ENCODE measurements around the gene ZNF292. TPM values are rescaled to one million over a fixed set of nuclear protein-coding genes. Genes with fewer than 3 reads are reported as not detected.
"Not testable (repeated sequence)": the region's sequence is repeated elsewhere in the genome, so short reads cannot be mapped to it uniquely, and the experiment has no call there.

ZNF292 gene
- total RNA-seq, 1 donor from 2014 or later = 51.7 TPM

GRCh38 chr6:87230801-87231200 lies 75.4 kb downstream of the ZNF292 start:
- H3K4me1 Mint-ChIP-seq (ENCODE audit: low read depth) = peaks cover 16% of the 10 kb centered on the region
- no peaks in the 10 kb centered on the region for H3K27me3 Mint-ChIP-seq (ENCODE audit: insufficient read depth)
- no peak overlapping the region for H3K27ac Mint-ChIP-seq
- no peak overlapping the region for H3K4me3 Mint-ChIP-seq
- no peaks in the 10 kb centered on the region for H3K9me3 Mint-ChIP-seq
- DNase-seq (ENCODE audit: low spot score) = no peak
- intact Hi-C loops (cut with micrococcal nuclease) = no loop called here
- H3K36me3 Mint-ChIP-seq (ENCODE audit: low read depth) = peaks cover 28% of the 10 kb centered on the region

GRCh38 chr6:87237804-87238203 lies 82.4 kb downstream of the ZNF292 start:
- intact Hi-C loops (cut with micrococcal nuclease) = loop anchor here (1.0 to 2.0 kb wide), 4 partner anchors 17 to 172 kb away; no protein-coding TSS in a partner anchor
- Mint-ChIP-seq H3K27me3 (ENCODE audit: insufficient read depth) (no peaks in the 10 kb centered on the region), H3K9me3 (no peaks in the 10 kb centered on the region), H3K4me1 (ENCODE audit: low read depth) (peaks cover 11% of the 10 kb centered on the region), H3K27ac (no peak overlapping the region), H3K4me3 (no peak overlapping the region), H3K36me3 (ENCODE audit: low read depth) (peaks cover 5% of the 10 kb centered on the region)
- no peak for DNase-seq (ENCODE audit: low spot score)

GRCh38 chr6:87239098-87239635 lies 83.8 kb downstream of the ZNF292 start:
- DNase-seq (ENCODE audit: low spot score); H3K4me3 Mint-ChIP-seq; H3K36me3 Mint-ChIP-seq (ENCODE audit: low read depth); intact Hi-C loops (cut with micrococcal nuclease); H3K27me3 Mint-ChIP-seq (ENCODE audit: insufficient read depth); H3K27ac Mint-ChIP-seq; H3K9me3 Mint-ChIP-seq: not testable (repeated sequence)
- H3K4me1 Mint-ChIP-seq (ENCODE audit: low read depth) = peaks cover 15% of the 10 kb centered on the region

GRCh38 chr6:87241304-87241703 lies 85.9 kb downstream of the ZNF292 start:
- intact Hi-C loops (cut with micrococcal nuclease) = no loop called here
- Mint-ChIP-seq H3K4me1 (ENCODE audit: low read depth) (peaks cover 5% of the 10 kb centered on the region), H3K9me3 (no peaks in the 10 kb centered on the region), H3K27me3 (ENCODE audit: insufficient read depth) (no peaks in the 10 kb centered on the region), H3K27ac (no peak overlapping the region), H3K36me3 (ENCODE audit: low read depth) (peaks cover 9% of the 10 kb centered on the region), H3K4me3 (no peak overlapping the region)
- no peak for DNase-seq (ENCODE audit: low spot score)

- no peaks in the 10 kb centered on the region for H3K27me3 Mint-ChIP-seq (ENCODE audit: insufficient read depth)
- H3K36me3 Mint-ChIP-seq (ENCODE audit: low read depth) = peaks cover 14% of the 10 kb centered on the region
- H3K27ac Mint-ChIP-seq = no peak overlapping the region
- peaks cover 5% of the 10 kb centered on the region for H3K4me1 Mint-ChIP-seq (ENCODE audit: low read depth)
- H3K4me3 Mint-ChIP-seq = no peak overlapping the region
- H3K9me3 Mint-ChIP-seq = no peaks in the 10 kb centered on the region
- intact Hi-C loops (cut with micrococcal nuclease) = no loop called here
- no peak for DNase-seq (ENCODE audit: low spot score)
Observed at GRCh38 chr6:87242311-87242710, 86.9 kb downstream of the ZNF292 start.

GRCh38 chr6:87243812-87244211 lies 88.4 kb downstream of the ZNF292 start:
- H3K9me3 Mint-ChIP-seq = no peaks in the 10 kb centered on the region
- no peak for DNase-seq (ENCODE audit: low spot score)
- peaks cover 5% of the 10 kb centered on the region for H3K4me1 Mint-ChIP-seq (ENCODE audit: low read depth)
- H3K36me3 Mint-ChIP-seq (ENCODE audit: low read depth) = peaks cover 21% of the 10 kb centered on the region
- H3K27ac Mint-ChIP-seq = no peak overlapping the region
- intact Hi-C loops (cut with micrococcal nuclease) = no loop called here
- no peak overlapping the region for H3K4me3 Mint-ChIP-seq
- H3K27me3 Mint-ChIP-seq (ENCODE audit: insufficient read depth) = no peaks in the 10 kb centered on the region

GRCh38 chr6:87244380-87244779 lies 89.0 kb downstream of the ZNF292 start:
- Mint-ChIP-seq H3K27me3 (ENCODE audit: insufficient read depth) (no peaks in the 10 kb centered on the region), H3K27ac (peak overlapping the region; percentile 25), H3K9me3 (no peaks in the 10 kb centered on the region), H3K4me3 (no peak overlapping the region), H3K4me1 (ENCODE audit: low read depth) (peaks cover 5% of the 10 kb centered on the region), H3K36me3 (ENCODE audit: low read depth) (peaks cover 22% of the 10 kb centered on the region)
- DNase-seq (ENCODE audit: low spot score) = no peak
- intact Hi-C loops (cut with micrococcal nuclease) = no loop called here

- H3K9me3 Mint-ChIP-seq = no peaks in the 10 kb centered on the region
- H3K27ac Mint-ChIP-seq = peak overlapping the region; percentile 34
- peaks cover 42% of the 10 kb centered on the region for H3K36me3 Mint-ChIP-seq (ENCODE audit: low read depth)
- H3K4me1 Mint-ChIP-seq (ENCODE audit: low read depth) = peaks cover 13% of the 10 kb centered on the region
- intact Hi-C loops (cut with micrococcal nuclease) = no loop called here
- no peaks in the 10 kb centered on the region for H3K27me3 Mint-ChIP-seq (ENCODE audit: insufficient read depth)
- no peak overlapping the region for H3K4me3 Mint-ChIP-seq
- DNase-seq (ENCODE audit: low spot score) = no peak
Observed at GRCh38 chr6:87250019-87250418, 94.7 kb downstream of the ZNF292 start.

- intact Hi-C loops (cut with micrococcal nuclease) = no loop called here
- peak overlapping the region; percentile 73 for H3K27ac Mint-ChIP-seq
- H3K27me3 Mint-ChIP-seq (ENCODE audit: insufficient read depth) = no peaks in the 10 kb centered on the region
- DNase-seq (ENCODE audit: low spot score) = no peak
- peaks cover 13% of the 10 kb centered on the region for H3K4me1 Mint-ChIP-seq (ENCODE audit: low read depth)
- H3K36me3 Mint-ChIP-seq (ENCODE audit: low read depth) = peaks cover 51% of the 10 kb centered on the region
- H3K9me3 Mint-ChIP-seq = no peaks in the 10 kb centered on the region
- H3K4me3 Mint-ChIP-seq = no peak overlapping the region
Observed at GRCh38 chr6:87251225-87251624, 95.9 kb downstream of the ZNF292 start.

- H3K4me3 Mint-ChIP-seq = no peak overlapping the region
- no peaks in the 10 kb centered on the region for H3K9me3 Mint-ChIP-seq
- no peaks in the 10 kb centered on the region for H3K27me3 Mint-ChIP-seq (ENCODE audit: insufficient read depth)
- peaks cover 53% of the 10 kb centered on the region for H3K36me3 Mint-ChIP-seq (ENCODE audit: low read depth)
- no peak for DNase-seq (ENCODE audit: low spot score)
- intact Hi-C loops (cut with micrococcal nuclease) = no loop called here
- no peak overlapping the region for H3K27ac Mint-ChIP-seq
- H3K4me1 Mint-ChIP-seq (ENCODE audit: low read depth) = peaks cover 13% of the 10 kb centered on the region
Observed at GRCh38 chr6:87251725-87252124, 96.4 kb downstream of the ZNF292 start.

GRCh38 chr6:87257046-87257445 lies 101.7 kb downstream of the ZNF292 start:
- Mint-ChIP-seq H3K36me3 (ENCODE audit: low read depth) (peaks cover 63% of the 10 kb centered on the region), H3K4me3 (no peak overlapping the region), H3K4me1 (ENCODE audit: low read depth) (peaks cover 12% of the 10 kb centered on the region), H3K27ac (no peak overlapping the region), H3K27me3 (ENCODE audit: insufficient read depth) (no peaks in the 10 kb centered on the region), H3K9me3 (no peaks in the 10 kb centered on the region)
- DNase-seq (ENCODE audit: low spot score) = no peak
- intact Hi-C loops (cut with micrococcal nuclease) = no loop called here

- no peak overlapping the region for H3K4me3 Mint-ChIP-seq
- no peaks in the 10 kb centered on the region for H3K9me3 Mint-ChIP-seq
- intact Hi-C loops (cut with micrococcal nuclease) = no loop called here
- peaks cover 60% of the 10 kb centered on the region for H3K36me3 Mint-ChIP-seq (ENCODE audit: low read depth)
- H3K27ac Mint-ChIP-seq = no peak overlapping the region
- no peaks in the 10 kb centered on the region for H3K27me3 Mint-ChIP-seq (ENCODE audit: insufficient read depth)
- peaks cover 12% of the 10 kb centered on the region for H3K4me1 Mint-ChIP-seq (ENCODE audit: low read depth)
- no peak for DNase-seq (ENCODE audit: low spot score)
Observed at GRCh38 chr6:87257565-87257964, 102.2 kb downstream of the ZNF292 start.

- intact Hi-C loops (cut with micrococcal nuclease) = no loop called here
- no peaks in the 10 kb centered on the region for H3K27me3 Mint-ChIP-seq (ENCODE audit: insufficient read depth)
- H3K4me3 Mint-ChIP-seq = no peak overlapping the region
- no peaks in the 10 kb centered on the region for H3K9me3 Mint-ChIP-seq
- H3K36me3 Mint-ChIP-seq (ENCODE audit: low read depth) = peaks cover 60% of the 10 kb centered on the region
- H3K27ac Mint-ChIP-seq = no peak overlapping the region
- H3K4me1 Mint-ChIP-seq (ENCODE audit: low read depth) = peaks cover 12% of the 10 kb centered on the region
- DNase-seq (ENCODE audit: low spot score) = no peak
Observed at GRCh38 chr6:87257975-87258374, 102.6 kb downstream of the ZNF292 start.

- Mint-ChIP-seq H3K27ac (no peak overlapping the region), H3K4me1 (ENCODE audit: low read depth) (peaks cover 12% of the 10 kb centered on the region), H3K9me3 (no peaks in the 10 kb centered on the region), H3K36me3 (ENCODE audit: low read depth) (peaks cover 51% of the 10 kb centered on the region), H3K4me3 (no peak overlapping the region), H3K27me3 (ENCODE audit: insufficient read depth) (no peaks in the 10 kb centered on the region)
- intact Hi-C loops (cut with micrococcal nuclease) = loop anchor here (10.0 kb wide), 1 partner anchor 325 kb away; the partner anchor contains the start of gene RARS2
- DNase-seq (ENCODE audit: low spot score) = no peak
Observed at GRCh38 chr6:87259791-87260190, 104.4 kb downstream of the ZNF292 start.

Measured in activated T-helper 1 cell treated with anti-CD3 and anti-CD28 coated beads, Interleukin-12 subunit alpha, Interleukin-12 subunit beta, Interleukin-2, Interleukin-4 antibody, amounts not matched to agents 30 ng/mL and 10 ng/mL and 1 ng/mL, durations not matched to agents 14 hours and 24 hours and 36 hours (primary cell).